ENCODE measurements around the gene NES. TPM values are rescaled to one million over a fixed set of nuclear protein-coding genes. Genes with fewer than 3 reads are reported as not detected.

NES gene
- total and polyA plus RNA-seq, 12 donors: 7.7 to 26.9 (median 14.0) TPM

GRCh38 chr1:156676114-156676819 lies 940 bp downstream of the NES start:
- Histone ChIP-seq H3K4me3 (peak overlapping the region in 1 of 4 donors; percentile 35), H3K27ac (peak overlapping the region in 2 of 5 donors; percentile 62 to 73), H3K9me3 (replicated peaks in 1 of 3) (no peaks in the 10 kb centered on the region), H3K27me3 (peaks cover 40% of the 10 kb centered on the region), H3K4me1 (replicated peaks in 1 of 2) (peaks cover 0 to 14% of the 10 kb centered on the region in 2 donors), H3K36me3 (replicated peaks in 1 of 2) (no peaks in the 10 kb centered on the region)
- intact Hi-C loops (cut with DNase I): no loop called here
- no peak for TF ChIP-seq POLR2A (IDR thresholded peaks at IDR 0.05)
- no peak for DNase-seq
- WGBS, 4 donors: 13 to 46% (median 24%) methylated on average over 11 to 49 of the region's 49 CpGs

- WGBS, 4 donors: 45 to 62% (median 59%) methylated on average over 7 to 18 of the region's 18 CpGs
- peak overlapping the region in 1 of 4 donors; percentile 35 for H3K4me3 ChIP-seq
- H3K36me3 ChIP-seq (replicated peaks in 1 of 2): no peaks in the 10 kb centered on the region
- H3K4me1 ChIP-seq (replicated peaks in 1 of 2): peaks cover 0 to 14% of the 10 kb centered on the region in 2 donors
- intact Hi-C loops (cut with DNase I): no loop called here
- H3K27ac ChIP-seq: peak overlapping the region in 2 of 5 donors; percentile 13 to 62
- no peaks in the 10 kb centered on the region for H3K9me3 ChIP-seq (replicated peaks in 1 of 3)
- no peak for DNase-seq
- H3K27me3 ChIP-seq: peaks cover 34% of the 10 kb centered on the region
- TF ChIP-seq, protein P1, sequence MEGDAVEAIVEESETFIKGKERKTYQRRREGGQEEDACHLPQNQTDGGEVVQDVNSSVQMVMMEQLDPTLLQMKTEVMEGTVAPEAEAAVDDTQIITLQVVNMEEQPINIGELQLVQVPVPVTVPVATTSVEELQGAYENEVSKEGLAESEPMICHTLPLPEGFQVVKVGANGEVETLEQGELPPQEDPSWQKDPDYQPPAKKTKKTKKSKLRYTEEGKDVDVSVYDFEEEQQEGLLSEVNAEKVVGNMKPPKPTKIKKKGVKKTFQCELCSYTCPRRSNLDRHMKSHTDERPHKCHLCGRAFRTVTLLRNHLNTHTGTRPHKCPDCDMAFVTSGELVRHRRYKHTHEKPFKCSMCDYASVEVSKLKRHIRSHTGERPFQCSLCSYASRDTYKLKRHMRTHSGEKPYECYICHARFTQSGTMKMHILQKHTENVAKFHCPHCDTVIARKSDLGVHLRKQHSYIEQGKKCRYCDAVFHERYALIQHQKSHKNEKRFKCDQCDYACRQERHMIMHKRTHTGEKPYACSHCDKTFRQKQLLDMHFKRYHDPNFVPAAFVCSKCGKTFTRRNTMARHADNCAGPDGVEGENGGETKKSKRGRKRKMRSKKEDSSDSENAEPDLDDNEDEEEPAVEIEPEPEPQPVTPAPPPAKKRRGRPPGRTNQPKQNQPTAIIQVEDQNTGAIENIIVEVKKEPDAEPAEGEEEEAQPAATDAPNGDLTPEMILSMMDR (IDR thresholded peaks at IDR 0.05): no peak
- no peak for TF ChIP-seq POLR2A (IDR thresholded peaks at IDR 0.05)
These were observed 1.7 kb downstream of the NES start for GRCh38 chr1:156675210-156676113.

- Histone ChIP-seq H3K4me3 (no peak overlapping the region), H3K36me3 (replicated peaks in 1 of 2) (no peaks in the 10 kb centered on the region), H3K9me3 (replicated peaks in 1 of 3) (no peaks in the 10 kb centered on the region), H3K27ac (no peak overlapping the region), H3K4me1 (replicated peaks in 1 of 2) (peaks cover 0 to 14% of the 10 kb centered on the region in 2 donors), H3K27me3 (peaks cover 28% of the 10 kb centered on the region)
- DNase-seq: no peak
- 68 to 90% (median 73%) methylated on average over 5 to 8 of the region's 8 CpGs for WGBS, 4 donors
- TF ChIP-seq, protein P1 (IDR thresholded peaks at IDR 0.05): no peak
- no peak for TF ChIP-seq POLR2A (IDR thresholded peaks at IDR 0.05)
- intact Hi-C loops (cut with DNase I): no loop called here
These were observed 3.7 kb downstream of the NES start for GRCh38 chr1:156673387-156674121.

- Histone ChIP-seq H3K4me3 (no peak overlapping the region), H3K27me3 (peaks cover 15% of the 10 kb centered on the region), H3K27ac (no peak overlapping the region), H3K36me3 (replicated peaks in 1 of 2) (no peaks in the 10 kb centered on the region), H3K4me1 (replicated peaks in 1 of 2) (peaks cover 0 to 13% of the 10 kb centered on the region in 2 donors), H3K9me3 (replicated peaks in 1 of 3) (no peaks in the 10 kb centered on the region)
- TF ChIP-seq, protein P1 (IDR thresholded peaks at IDR 0.05): no peak
- TF ChIP-seq POLR2A (IDR thresholded peaks at IDR 0.05): no peak
- intact Hi-C loops (cut with DNase I): no loop called here
- no peak for DNase-seq
- 88 to 96% (median 95%) methylated on average over 2 of the region's 2 CpGs for WGBS, 4 donors
These were observed 5.4 kb downstream of the NES start for GRCh38 chr1:156671804-156672203.
